ENCODE data around the gene TFAP2C. TPM values are rescaled to one million over a fixed set of nuclear protein-coding genes. Genes with fewer than 3 reads are reported as not detected.

TFAP2C gene
- total RNA-seq, 1 donor from 2014 or later: 92.9 TPM

- no peak for TF ChIP-seq CTCF (IDR thresholded peaks at IDR 0.05)
- Mint-ChIP-seq H3K27ac (ENCODE audit: unreplicated experiment) (no peak overlapping the region), H3K4me3 (ENCODE audit: unreplicated experiment) (no peak overlapping the region), H3K9me3 (ENCODE audit: unreplicated experiment) (no peaks in the 10 kb centered on the region), H3K36me3 (ENCODE audit: unreplicated experiment) (no peaks in the 10 kb centered on the region), H3K4me1 (ENCODE audit: unreplicated experiment) (no peaks in the 10 kb centered on the region), H3K27me3 (ENCODE audit: unreplicated experiment) (no peaks in the 10 kb centered on the region)
- no peak for DNase-seq (ENCODE audit: extremely low spot score, unreplicated experiment)
Observed at GRCh38 chr20:56663660-56664059, 34.6 kb downstream of the TFAP2C start.

- DNase-seq (ENCODE audit: extremely low spot score, unreplicated experiment): no peak
- Mint-ChIP-seq H3K4me1 (ENCODE audit: unreplicated experiment) (no peaks in the 10 kb centered on the region), H3K9me3 (ENCODE audit: unreplicated experiment) (no peaks in the 10 kb centered on the region), H3K27ac (ENCODE audit: unreplicated experiment) (no peak overlapping the region), H3K27me3 (ENCODE audit: unreplicated experiment) (no peaks in the 10 kb centered on the region), H3K36me3 (ENCODE audit: unreplicated experiment) (no peaks in the 10 kb centered on the region), H3K4me3 (ENCODE audit: unreplicated experiment) (no peak overlapping the region)
- TF ChIP-seq CTCF (IDR thresholded peaks at IDR 0.05): no peak
Observed at GRCh38 chr20:56664796-56665195, 35.7 kb downstream of the TFAP2C start.

GRCh38 chr20:56665806-56666205 is 36.7 kb downstream of the TFAP2C start:
- Mint-ChIP-seq H3K27me3 (ENCODE audit: unreplicated experiment) (no peaks in the 10 kb centered on the region), H3K4me3 (ENCODE audit: unreplicated experiment) (no peak overlapping the region), H3K9me3 (ENCODE audit: unreplicated experiment) (no peaks in the 10 kb centered on the region), H3K27ac (ENCODE audit: unreplicated experiment) (no peak overlapping the region), H3K4me1 (ENCODE audit: unreplicated experiment) (no peaks in the 10 kb centered on the region), H3K36me3 (ENCODE audit: unreplicated experiment) (no peaks in the 10 kb centered on the region)
- TF ChIP-seq CTCF (IDR thresholded peaks at IDR 0.05): no peak
- DNase-seq (ENCODE audit: extremely low spot score, unreplicated experiment): no peak

GRCh38 chr20:56673450-56673849 is 44.3 kb downstream of the TFAP2C start:
- no peak for TF ChIP-seq CTCF (IDR thresholded peaks at IDR 0.05)
- Mint-ChIP-seq H3K4me1 (ENCODE audit: unreplicated experiment) (no peaks in the 10 kb centered on the region), H3K27me3 (ENCODE audit: unreplicated experiment) (no peaks in the 10 kb centered on the region), H3K4me3 (ENCODE audit: unreplicated experiment) (no peak overlapping the region), H3K9me3 (ENCODE audit: unreplicated experiment) (no peaks in the 10 kb centered on the region), H3K36me3 (ENCODE audit: unreplicated experiment) (no peaks in the 10 kb centered on the region), H3K27ac (ENCODE audit: unreplicated experiment) (no peak overlapping the region)
- DNase-seq (ENCODE audit: extremely low spot score, unreplicated experiment): no peak

GRCh38 chr20:56676001-56676400 is 46.9 kb downstream of the TFAP2C start:
- no peaks in the 10 kb centered on the region for H3K9me3 Mint-ChIP-seq (ENCODE audit: unreplicated experiment)
- TF ChIP-seq CTCF (IDR thresholded peaks at IDR 0.05): no peak
- no peak for DNase-seq (ENCODE audit: extremely low spot score, unreplicated experiment)
- H3K27me3 Mint-ChIP-seq (ENCODE audit: unreplicated experiment): no peaks in the 10 kb centered on the region
- H3K4me1 Mint-ChIP-seq (ENCODE audit: unreplicated experiment): no peaks in the 10 kb centered on the region
- no peak overlapping the region for H3K27ac Mint-ChIP-seq (ENCODE audit: unreplicated experiment)
- H3K36me3 Mint-ChIP-seq (ENCODE audit: unreplicated experiment): no peaks in the 10 kb centered on the region
- H3K4me3 Mint-ChIP-seq (ENCODE audit: unreplicated experiment): no peak overlapping the region

Data from osteocyte (in vitro differentiated cells).